Kidney epithelial cell (primary cell): ENCODE measurements around the gene RNF182. TPM values are rescaled to one million over a fixed set of nuclear protein-coding genes. Genes with fewer than 3 reads are reported as not detected.
"Not testable (repeated sequence)": the region's sequence is repeated elsewhere in the genome, so short reads cannot be mapped to it uniquely, and the experiment has no call there.

Experiments
- DNase-seq: peaks from one replicate; pipeline ENCODE4 v3.0.0-alpha.2; 2010; ENCODE audit warnings: low read depth
- H3K27me3 ChIP-seq: 2 replicates; pipeline ENCODE4 v1.6.0; 2011; ENCODE audit warnings: low read length; ENCODE audit not compliant: control insufficient read depth, insufficient read depth
- H3K36me3 ChIP-seq: 2 replicates; pipeline ENCODE4 v1.5.1; 2011; ENCODE audit warnings: low read length; ENCODE audit not compliant: control insufficient read depth, insufficient read depth
- H3K4me3 ChIP-seq: 2 replicates; pipeline ENCODE4 v1.5.1; 2011; ENCODE audit warnings: low read depth, mild to moderate bottlenecking, control low read depth, low read length
- CTCF ChIP-seq: IDR thresholded peaks from 2 replicates; pipeline ENCODE4 v1.5.1; 2011; ENCODE audit warnings: mild to moderate bottlenecking, moderate library complexity, low read length, control low read depth, inconsistent platforms; ENCODE audit not compliant: insufficient read depth, poor library complexity, severe bottlenecking
- total RNA-seq: library from RNA; depleted of rRNA; stranded (reverse); fragments of >200 nt; gene quantifications from 2 replicates; pipeline ENCODE4 v1.2.3, GENCODE V29; 2015

RNF182 gene
- total RNA-seq, 1 donor from 2014 or later: 7.6 TPM

DNA sequence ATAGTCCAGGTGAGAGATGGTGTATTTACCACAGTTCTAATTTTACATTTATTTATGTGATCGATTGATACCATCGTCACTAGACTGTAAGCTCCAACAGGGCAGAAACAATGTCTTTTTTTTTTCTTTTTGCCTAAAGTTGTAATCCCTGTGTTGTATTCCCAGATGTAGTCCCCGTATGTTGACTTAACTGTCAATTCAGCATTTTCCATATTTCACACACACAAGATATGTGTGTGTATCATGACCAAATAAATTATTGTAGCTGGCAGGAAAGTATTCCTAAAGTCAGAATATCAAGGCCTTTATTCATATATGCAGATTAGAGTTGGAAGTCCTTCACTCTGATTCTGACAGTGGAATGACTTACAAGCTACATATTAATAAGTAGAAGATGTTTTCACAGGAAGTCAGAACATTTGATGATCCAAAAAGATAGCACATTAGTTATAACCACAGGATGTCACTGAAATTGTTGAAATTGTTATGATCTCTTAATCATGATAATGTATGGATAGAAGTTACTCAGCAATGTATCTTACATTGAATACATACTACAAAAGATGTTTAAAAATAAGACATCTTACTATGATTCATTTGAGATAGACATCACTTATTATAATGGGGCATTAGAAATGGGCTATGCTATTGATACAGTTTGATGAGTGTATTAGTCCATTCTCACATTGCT, 10.6 kb downstream of the RNF182 start:
- DNase-seq: no peak
- TF ChIP-seq CTCF: no peak
- no peaks in the 10 kb centered on the region for H3K36me3 ChIP-seq
- H3K27me3 ChIP-seq: no peaks in the 10 kb centered on the region
- no peak overlapping the region for H3K4me3 ChIP-seq

DNA sequence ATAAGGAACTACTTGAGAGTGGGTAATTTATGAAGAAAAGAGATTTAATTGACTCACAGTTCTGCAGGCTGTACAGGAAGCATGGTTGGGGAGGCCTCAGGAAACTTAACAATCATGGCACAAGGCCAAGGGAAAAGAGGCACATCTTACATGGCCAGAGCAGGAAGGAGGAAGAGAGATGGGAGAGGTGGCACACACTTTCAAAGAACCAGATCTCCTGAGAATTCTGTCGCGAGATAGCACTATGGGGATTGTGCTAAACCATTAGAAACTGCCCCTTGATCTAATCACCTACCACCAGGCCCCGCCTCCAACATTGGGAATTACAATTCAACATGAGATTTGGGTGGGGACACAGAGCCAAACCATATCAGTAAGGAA, 11.1 kb downstream of the RNF182 start:
- not testable (repeated sequence) for H3K4me3 ChIP-seq, H3K36me3 ChIP-seq, H3K27me3 ChIP-seq, DNase-seq

DNA sequence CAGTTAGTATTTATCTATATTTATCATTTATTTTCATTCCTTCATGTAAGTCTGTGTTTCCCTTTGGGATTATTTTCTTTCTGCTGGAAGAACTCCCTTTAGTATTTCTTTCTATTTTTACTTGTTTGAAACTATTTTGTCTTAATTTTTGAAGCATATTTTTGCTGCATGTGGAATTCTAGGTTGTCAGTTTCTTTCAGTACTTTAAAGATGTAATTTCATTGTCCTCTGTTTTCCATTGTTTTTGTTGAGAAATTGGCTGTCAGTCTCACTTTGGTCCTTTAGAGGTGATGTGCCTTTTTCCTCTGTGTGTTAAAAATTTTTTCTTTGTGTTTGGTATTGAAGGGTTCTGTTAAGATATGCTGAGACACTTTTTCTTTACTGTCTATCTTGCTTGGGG, 17.1 kb downstream of the RNF182 start:
- no peak for TF ChIP-seq CTCF
- H3K4me3 ChIP-seq: no peak overlapping the region

GRCh38 chr6:13943943-13944342, 19.2 kb downstream of the RNF182 start:
- no peak for DNase-seq
- Histone ChIP-seq H3K36me3 (no peaks in the 10 kb centered on the region), H3K27me3 (no peaks in the 10 kb centered on the region), H3K4me3 (no peak overlapping the region)
- no peak for TF ChIP-seq CTCF

More for the DNA sequence above, 17.1 kb downstream of the RNF182 start:
- no peak for DNase-seq
- no peaks in the 10 kb centered on the region for H3K27me3 ChIP-seq
- H3K36me3 ChIP-seq: no peaks in the 10 kb centered on the region

GRCh38 chr6:13946506-13946905, 21.8 kb downstream of the RNF182 start:
- H3K4me3 ChIP-seq: no peak overlapping the region
- TF ChIP-seq CTCF: no peak
- H3K36me3 ChIP-seq: no peaks in the 10 kb centered on the region
- no peaks in the 10 kb centered on the region for H3K27me3 ChIP-seq
- DNase-seq: no peak

DNA sequence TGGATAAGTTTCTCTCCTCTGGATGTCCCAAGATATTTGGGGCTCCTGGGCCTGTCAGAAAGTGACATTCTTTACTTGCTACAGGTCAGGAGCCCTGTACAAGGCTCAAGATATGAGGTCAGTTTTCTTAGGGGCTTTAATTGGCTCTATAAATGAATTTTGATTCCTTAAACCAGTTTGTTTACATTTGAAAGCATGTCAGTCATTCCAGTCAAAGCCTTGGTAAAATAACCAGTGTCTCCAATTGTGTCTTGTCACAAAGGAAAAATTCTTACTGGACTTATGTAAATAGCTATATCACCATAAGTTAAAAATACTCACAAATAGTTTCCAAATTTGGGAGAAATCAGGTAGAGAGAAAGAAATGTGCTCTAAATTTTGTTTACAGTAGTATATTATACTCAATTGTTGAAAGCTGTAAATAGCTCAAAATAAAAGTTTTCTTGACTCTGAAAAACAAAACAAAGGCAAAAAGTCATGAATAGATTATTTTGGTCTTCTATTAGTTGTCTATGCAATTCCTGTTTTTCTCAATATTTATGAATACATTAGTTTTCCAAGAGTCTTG, 22.9 kb downstream of the RNF182 start:
- no peaks in the 10 kb centered on the region for H3K36me3 ChIP-seq
- no peak for TF ChIP-seq CTCF
- H3K27me3 ChIP-seq: no peaks in the 10 kb centered on the region
- H3K4me3 ChIP-seq: no peak overlapping the region
- no peak for DNase-seq
